ENCODE data around the gene TDRD9. TPM values are rescaled to one million over a fixed set of nuclear protein-coding genes. Genes with fewer than 3 reads are reported as not detected.

The TDRD9 gene
- total and polyA plus RNA-seq, 2 experiments from 2014 or later = 0.24 TPM; not detected in 1

- TF ChIP-seq ZNF462 (CRISPR knock-in tag; IDR thresholded peaks at IDR 0.05) (no peak), CTCF (conservative IDR thresholded peaks at IDR 0.05; ENCODE audit: low read depth in 2 of 2) (no peak), JUNB (IDR thresholded peaks at IDR 0.05; ENCODE audit: unreplicated experiment) (no peak), CREB1 (CRISPR knock-in tag; IDR thresholded peaks at IDR 0.05; ENCODE audit: low read depth) (no peak), EZH2phosphoT487 (IDR thresholded peaks at IDR 0.05; ENCODE audit: unreplicated experiment) (no peak), POLR2AphosphoS5 (IDR thresholded peaks at IDR 0.05; ENCODE audit: low read depth) (no peak), ZNF114 (CRISPR knock-in tag; IDR thresholded peaks at IDR 0.05) (no peak), ETS1 (IDR thresholded peaks at IDR 0.05) (no peak)
These were observed 30.1 kb upstream of the TDRD9 start (continued) for GRCh38 chr14:103898204-103898603.

All from GM23338 (cell line).